HG03460 (cell line): ENCODE results near the gene DUXB.

Experiments used
- ATAC-seq: cut with Tn5 transposase; IDR thresholded peaks from one replicate; pipeline ENCODE4 v1.9.1; 2021; ENCODE audit not compliant: unreplicated experiment

The DUXB gene

GRCh38 chr16:75701361-75701760 is at the start of gene DUXB:
Gene DUXB (minus strand): TSS chr16:75701461. CDS start chr16:75701418, 43 bp downstream.
- ATAC-seq = no peak

- ATAC-seq = no peak
Measured at GRCh38 chr16:75750528-75750927, 49.3 kb upstream of the DUXB start.

GRCh38 chr16:75746359-75746758 is 45.1 kb upstream of the DUXB start:
- no peak for ATAC-seq

- no peak for ATAC-seq
Measured at GRCh38 chr16:75745823-75746222, 44.6 kb upstream of the DUXB start.

GRCh38 chr16:75745242-75745641 is 44.0 kb upstream of the DUXB start:
- no peak for ATAC-seq

- ATAC-seq = no peak
Measured at GRCh38 chr16:75742424-75743047, 41.3 kb upstream of the DUXB start.

- ATAC-seq = no peak
Measured at GRCh38 chr16:75733305-75734211, 32.3 kb upstream of the DUXB start.

GRCh38 chr16:75732871-75733270 is 31.6 kb upstream of the DUXB start:
- ATAC-seq = no peak

GRCh38 chr16:75727221-75727620 is 26.0 kb upstream of the DUXB start:
- ATAC-seq = no peak

GRCh38 chr16:75726390-75726789 is 25.1 kb upstream of the DUXB start, which contains the start of gene CPHXL:
Gene CPHXL (minus strand): TSS chr16:75726490. CDS start chr16:75726442, 48 bp downstream.
- ATAC-seq = no peak

GRCh38 chr16:75718452-75718851 is 17.2 kb upstream of the DUXB start:
- no peak for ATAC-seq

GRCh38 chr16:75714661-75715060 is 13.4 kb upstream of the DUXB start:
- no peak for ATAC-seq

- no peak for ATAC-seq
Measured at GRCh38 chr16:75710344-75710743, 9.1 kb upstream of the DUXB start.

GRCh38 chr16:75703306-75703705 is 2.0 kb upstream of the DUXB start:
- no peak for ATAC-seq

GRCh38 chr16:75702242-75702641 is 981 bp upstream of the DUXB start:
- ATAC-seq = no peak

- no peak for ATAC-seq
Measured at GRCh38 chr16:75697571-75697970, 3.7 kb downstream of the DUXB start.

GRCh38 chr16:75695708-75696107 is 5.6 kb downstream of the DUXB start:
- ATAC-seq = no peak

GRCh38 chr16:75687361-75687760 is 13.9 kb downstream of the DUXB start:
- no peak for ATAC-seq

- ATAC-seq = no peak
Measured at GRCh38 chr16:75682308-75682707, 19.0 kb downstream of the DUXB start.

- no peak for ATAC-seq
Measured at GRCh38 chr16:75679366-75679765, 21.9 kb downstream of the DUXB start.

GRCh38 chr16:75676909-75677308 is 24.4 kb downstream of the DUXB start, which contains the start of gene CPHXL2:
Gene CPHXL2 (minus strand): TSS chr16:75677009. CDS start chr16:75676999, 10 bp downstream.
- no peak for ATAC-seq

- ATAC-seq = no peak
Measured at GRCh38 chr16:75667503-75667902, 33.8 kb downstream of the DUXB start.
